Right lobe of liver (tissue), 4 donors: ENCODE measurements around the gene CLEC4M.

ENCODE experiments used
- CTCF ChIP-seq, 4 donors: fragments of 200-600 bp in 3 of 4; fragments of 450-650 bp in 1 of 4; IDR thresholded peaks; one replicate each; pipeline versions ENCODE4 v1.5.1 to v1.8.0; 2016 to 2022; ENCODE audit warnings: antibody characterized with exemption in 4 of 4, mild to moderate bottlenecking in 2 of 4
- POLR2A ChIP-seq: fragments of 450-650 bp; IDR thresholded peaks from one replicate; pipeline ENCODE4 v1.6.1; 2017; ENCODE audit warnings: antibody characterized with exemption, mild to moderate bottlenecking
- donor health status: DM: no; HTN: no; CAD: no.
- donor health status: DM: no; HTN: no; CAD: no.
- donor health status: DM: no; HTN: yes; CAD: no.

- TF ChIP-seq POLR2A (no peak), CTCF (IDR thresholded peaks at IDR 0.05) (no peak)
These were observed 43.2 kb downstream of the CLEC4M start for GRCh38 chr19:7806234-7806633.
